ENCODE data around the gene PTPRM.

DNA sequence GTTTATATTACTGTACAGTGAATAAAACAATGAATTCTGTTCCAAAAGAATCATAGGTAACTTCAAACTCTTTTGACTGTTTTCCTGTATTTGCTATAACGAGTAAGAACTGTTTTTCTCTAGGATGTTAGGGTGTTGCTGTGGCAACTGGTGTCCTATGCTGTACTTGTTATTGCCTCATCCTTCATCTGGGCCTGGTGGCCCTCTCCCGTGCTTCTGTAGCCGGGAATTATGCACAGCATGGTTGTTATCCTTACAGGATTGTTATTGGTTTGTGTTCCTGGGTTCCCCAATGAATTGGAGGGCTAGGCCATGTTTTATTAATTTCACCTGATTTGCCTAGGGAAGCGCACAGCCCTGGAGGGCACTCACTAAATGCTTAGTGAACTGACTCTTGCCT is 279.2 kb downstream of the PTPRM start:
- TF ChIP-seq, protein P1, sequence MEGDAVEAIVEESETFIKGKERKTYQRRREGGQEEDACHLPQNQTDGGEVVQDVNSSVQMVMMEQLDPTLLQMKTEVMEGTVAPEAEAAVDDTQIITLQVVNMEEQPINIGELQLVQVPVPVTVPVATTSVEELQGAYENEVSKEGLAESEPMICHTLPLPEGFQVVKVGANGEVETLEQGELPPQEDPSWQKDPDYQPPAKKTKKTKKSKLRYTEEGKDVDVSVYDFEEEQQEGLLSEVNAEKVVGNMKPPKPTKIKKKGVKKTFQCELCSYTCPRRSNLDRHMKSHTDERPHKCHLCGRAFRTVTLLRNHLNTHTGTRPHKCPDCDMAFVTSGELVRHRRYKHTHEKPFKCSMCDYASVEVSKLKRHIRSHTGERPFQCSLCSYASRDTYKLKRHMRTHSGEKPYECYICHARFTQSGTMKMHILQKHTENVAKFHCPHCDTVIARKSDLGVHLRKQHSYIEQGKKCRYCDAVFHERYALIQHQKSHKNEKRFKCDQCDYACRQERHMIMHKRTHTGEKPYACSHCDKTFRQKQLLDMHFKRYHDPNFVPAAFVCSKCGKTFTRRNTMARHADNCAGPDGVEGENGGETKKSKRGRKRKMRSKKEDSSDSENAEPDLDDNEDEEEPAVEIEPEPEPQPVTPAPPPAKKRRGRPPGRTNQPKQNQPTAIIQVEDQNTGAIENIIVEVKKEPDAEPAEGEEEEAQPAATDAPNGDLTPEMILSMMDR (IDR thresholded peaks at IDR 0.05) = no peak
- no peak for TF ChIP-seq NFE2L2 (conservative IDR thresholded peaks at IDR 0.05; ENCODE audit: low read length)
- TF ChIP-seq EHMT2 (IDR thresholded peaks at IDR 0.05; ENCODE audit: low read depth) = no peak
- TF ChIP-seq MAFK (IDR thresholded peaks at IDR 0.05; ENCODE audit: partially characterized antibody) = no peak
